Smooth muscle cell of the brain vasculature (primary cell): ENCODE measurements around the gene FIG4.
"Not testable (repeated sequence)": the region's sequence is repeated elsewhere in the genome, so short reads cannot be mapped to it uniquely, and the experiment has no call there.

ENCODE experiments used
- DNase-seq: peaks from one replicate; pipeline ENCODE4 v3.0.0-alpha.2; 2012; ENCODE audit warnings: low read depth, low spot score

FIG4 gene

GRCh38 chr6:109760208-109760607 is 69.1 kb downstream of the FIG4 start:
- no peak for DNase-seq

GRCh38 chr6:109762166-109762565 is 71.1 kb downstream of the FIG4 start:
- no peak for DNase-seq

- DNase-seq, result no peak
These were observed 71.8 kb downstream of the FIG4 start for GRCh38 chr6:109762769-109763441.

GRCh38 chr6:109766167-109766566 is 75.1 kb downstream of the FIG4 start:
- no peak for DNase-seq

- DNase-seq, result no peak
These were observed 76.9 kb downstream of the FIG4 start for GRCh38 chr6:109767961-109768360.

- no peak for DNase-seq
These were observed 77.4 kb downstream of the FIG4 start for GRCh38 chr6:109768485-109768884.

- DNase-seq, result no peak
These were observed 78.1 kb downstream of the FIG4 start for GRCh38 chr6:109769213-109769612.

GRCh38 chr6:109770047-109770446 is 79.0 kb downstream of the FIG4 start:
- DNase-seq, result no peak

- no peak for DNase-seq
These were observed 79.7 kb downstream of the FIG4 start for GRCh38 chr6:109770779-109771178.

GRCh38 chr6:109771939-109772755 is 81.1 kb downstream of the FIG4 start:
- not testable (repeated sequence) for DNase-seq

- DNase-seq, result no peak
These were observed 81.9 kb downstream of the FIG4 start for GRCh38 chr6:109772883-109773431.

- no peak for DNase-seq
These were observed 89.9 kb downstream of the FIG4 start for GRCh38 chr6:109781001-109781400.

GRCh38 chr6:109782491-109782999 is 91.4 kb downstream of the FIG4 start:
- DNase-seq, result no peak

GRCh38 chr6:109783250-109783986 is 92.3 kb downstream of the FIG4 start:
- no peak for DNase-seq

GRCh38 chr6:109787312-109787711 is 96.2 kb downstream of the FIG4 start:
- DNase-seq, result no peak

- no peak for DNase-seq
These were observed 97.6 kb downstream of the FIG4 start for GRCh38 chr6:109788687-109789086.

GRCh38 chr6:109790131-109790530 is 99.0 kb downstream of the FIG4 start:
- DNase-seq, result no peak

- no peak for DNase-seq
These were observed 100.2 kb downstream of the FIG4 start for GRCh38 chr6:109791301-109791700.

- DNase-seq, result no peak
These were observed 101.9 kb downstream of the FIG4 start for GRCh38 chr6:109793021-109793420.

- DNase-seq, result peak; percentile 58
These were observed 102.7 kb downstream of the FIG4 start for GRCh38 chr6:109793792-109794191.

- no peak for DNase-seq
These were observed 103.3 kb downstream of the FIG4 start for GRCh38 chr6:109794201-109794923.
